PC-9 (cell line): ENCODE results near the gene MLH1. TPM values are rescaled to one million over a fixed set of nuclear protein-coding genes. Genes with fewer than 3 reads are reported as not detected.

Source experiments
- BruUV-seq: library from RNA; stranded (reverse); fragments of 400-500 nt; replicated peaks from 2 replicates; lab custom pipeline; 2021; lab: Mats Ljungman, UMichigan
- CTCF ChIA-PET: fragments of 300-600 bp; sonication (Branson Sonifier 250); formaldehyde crosslinking; loops from one replicate; lab custom pipeline; 2022; ENCODE audit warnings: antibody characterized with exemption; lab: Charles Lee
- POLR2A ChIA-PET: fragments of 300-600 bp; sonication (Branson Sonifier 250); formaldehyde crosslinking; loops from one replicate; lab custom pipeline; 2022; ENCODE audit warnings: antibody characterized with exemption; ENCODE audit not compliant: unreplicated experiment; lab: Charles Lee
- DNase-seq, 2 experiments: peaks; one replicate each; pipeline versions ENCODE4 v3.0.0 to v3.0.0-alpha.2; 2015 to 2022; ENCODE audit warnings: mixed read lengths in 1 of 2
- H2AFZ ChIP-seq: fragments of 200-600 bp; sonication (generic); 2 replicates; pipeline ENCODE4 v1.8.1; 2017; ENCODE audit warnings: antibody characterized with exemption
- H3F3A ChIP-seq: fragments of 200-600 bp; sonication (generic); 2 replicates; pipeline ENCODE4 v1.8.1; 2017; ENCODE audit warnings: antibody characterized with exemption, mild to moderate bottlenecking, low read depth; ENCODE audit not compliant: insufficient read depth
- H3K27ac ChIP-seq: fragments of 200-600 bp; sonication (generic); 2 replicates; pipeline ENCODE4 v1.6.1; 2016; ENCODE audit warnings: mixed run types
- H3K27me3 ChIP-seq: fragments of 200-600 bp; sonication (generic); 2 replicates; pipeline ENCODE4 v1.6.1; 2016; ENCODE audit warnings: low read depth, mixed run types; ENCODE audit not compliant: insufficient read depth
- H3K36me3 ChIP-seq: fragments of 200-600 bp; sonication (generic); 2 replicates; pipeline ENCODE4 v1.6.1; 2016; ENCODE audit warnings: low read depth, mixed run types
- H3K4me1 ChIP-seq: fragments of 200-600 bp; sonication (generic); replicated peaks from 2 replicates; pipeline ENCODE4 v1.6.1; 2016; ENCODE audit warnings: mixed run types; ENCODE audit not compliant: insufficient read depth
- H3K4me2 ChIP-seq: fragments of 200-600 bp; sonication (generic); 2 replicates; pipeline ENCODE4 v1.6.1; 2017; ENCODE audit warnings: mixed run types
- H3K4me3 ChIP-seq: fragments of 200-600 bp; sonication (generic); 2 replicates; pipeline ENCODE4 v1.6.1; 2016; ENCODE audit warnings: mixed run types
- H3K79me2 ChIP-seq: fragments of 200-600 bp; sonication (generic); 2 replicates; pipeline ENCODE4 v1.6.1; 2017; ENCODE audit warnings: low read depth, mixed run types
- H3K9me2 ChIP-seq: fragments of 200-600 bp; sonication (generic); 2 replicates; pipeline ENCODE4 v1.8.1; 2017; ENCODE audit warnings: mild to moderate bottlenecking; ENCODE audit not compliant: insufficient read depth
- H3K9me3 ChIP-seq: fragments of 200-600 bp; sonication (generic); 2 replicates; pipeline ENCODE4 v1.8.1; 2016; ENCODE audit warnings: low read depth; ENCODE audit not compliant: insufficient read depth
- H4K20me1 ChIP-seq: fragments of 200-600 bp; sonication (generic); 2 replicates; pipeline ENCODE4 v1.8.1; 2017; ENCODE audit not compliant: insufficient read depth
- EZH2 ChIP-seq: fragments of 200-600 bp; sonication (generic); IDR thresholded peaks from 2 replicates; pipeline ENCODE4 v1.8.0; 2017; ENCODE audit warnings: antibody characterized with exemption, low read depth
- intact Hi-C: fragments of 100-400 bp; cut with micrococcal nuclease; formaldehyde crosslinking; loops from one replicate; pipeline ENCODE4 v1.10.0; 2022; ENCODE audit not compliant: unreplicated experiment
- total RNA-seq: library from RNA; stranded (reverse); gene quantifications from 2 replicates; pipeline ENCODE4 v1.2.3, GENCODE V29; 2021
- TF ChIP-seq, protein P1 (sequence below): fragments of 200-600 bp; sonication (generic); conservative IDR thresholded peaks from 2 replicates; pipeline ENCODE4 v1.6.1; 2017; ENCODE audit warnings: mixed run types, antibody characterized with exemption, mild to moderate bottlenecking, moderate library complexity

The MLH1 gene
- total RNA-seq, 1 experiment from 2014 or later = 30.9 TPM

DNA sequence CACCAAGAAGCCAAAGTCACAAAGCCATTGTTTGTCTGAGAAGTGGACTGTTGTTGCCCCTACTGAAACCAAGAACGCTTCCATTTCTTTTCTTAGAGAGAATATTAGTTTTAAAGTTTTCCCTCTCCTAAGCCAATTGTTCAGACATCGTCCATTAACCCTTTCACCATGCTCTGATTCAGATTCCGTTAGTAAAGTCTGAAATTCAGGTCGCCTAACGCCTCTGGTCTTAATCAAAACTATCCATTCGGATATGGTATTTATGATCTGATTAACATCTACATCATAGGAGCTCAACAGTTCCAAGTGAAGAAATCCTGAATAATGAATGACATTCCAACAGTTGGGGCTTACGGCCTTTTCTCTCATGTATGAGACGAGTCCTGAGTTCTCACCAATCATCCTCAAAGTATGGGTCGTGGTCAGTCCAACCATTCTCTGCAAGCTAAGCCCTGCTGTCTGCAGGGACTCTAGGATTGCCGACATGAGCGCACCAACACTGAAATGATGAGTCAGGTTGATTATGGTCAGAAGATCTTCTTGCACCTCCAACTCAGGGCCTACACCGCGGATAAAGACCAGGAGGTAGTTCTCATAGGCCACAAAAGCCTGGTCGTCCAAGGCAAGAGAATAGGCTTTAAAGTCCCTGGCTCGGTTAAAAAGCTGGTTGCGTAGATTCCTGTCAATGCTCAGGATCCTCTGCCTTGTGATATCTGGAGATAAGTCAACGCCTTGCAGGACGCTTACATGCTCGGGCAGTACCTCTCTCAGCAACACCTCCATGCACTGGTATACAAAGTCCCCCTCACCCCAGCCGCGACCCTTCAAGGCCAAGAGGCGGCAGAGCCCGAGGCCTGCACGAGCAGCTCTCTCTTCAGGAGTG, 1.2 kb upstream of the MLH1 start:
- intact Hi-C loops = loop anchor here (5.0 kb wide), 2 partner anchors 230 to 1145 kb away; partner anchors contain the start of genes ACAA1 and MYD88
- Histone ChIP-seq H3K9me3 (no peaks in the 10 kb centered on the region), H3K9me2 (no peaks in the 10 kb centered on the region), H3K4me2 (peak overlapping the region; percentile 94), H2AFZ (peak overlapping the region; percentile 78), H3K27ac (peak overlapping the region; percentile 79), H3K79me2 (peaks cover 48% of the 10 kb centered on the region), H3K27me3 (no peaks in the 10 kb centered on the region), H4K20me1 (no peaks in the 10 kb centered on the region; the same call in none of the 2 replicates), H3K36me3 (0 out of 2 replicates have a peak, but pooled peaks cover 27% of the 10 kb centered on the region), H3K4me1 (peaks cover 28% of the 10 kb centered on the region), H3K4me3 (peak overlapping the region; percentile 83), H3F3A (no peaks in the 10 kb centered on the region; the same call in 1 of the 2 replicates)
- POLR2A ChIA-PET = interaction anchor here (0.5 to 0.7 kb wide), 3 partner anchors 32 to 1047 kb away, joined by 3 to 4 read pairs (median 3); partner anchors contain the start of gene DLEC1
- CTCF ChIA-PET = interaction anchor here (0.6 kb wide), 1 partner anchor 452 kb away, joined by 3 read pairs; no protein-coding TSS in a partner anchor
- peak in 1 of 2 experiments; percentile 42 for DNase-seq
- TF ChIP-seq, protein P1, sequence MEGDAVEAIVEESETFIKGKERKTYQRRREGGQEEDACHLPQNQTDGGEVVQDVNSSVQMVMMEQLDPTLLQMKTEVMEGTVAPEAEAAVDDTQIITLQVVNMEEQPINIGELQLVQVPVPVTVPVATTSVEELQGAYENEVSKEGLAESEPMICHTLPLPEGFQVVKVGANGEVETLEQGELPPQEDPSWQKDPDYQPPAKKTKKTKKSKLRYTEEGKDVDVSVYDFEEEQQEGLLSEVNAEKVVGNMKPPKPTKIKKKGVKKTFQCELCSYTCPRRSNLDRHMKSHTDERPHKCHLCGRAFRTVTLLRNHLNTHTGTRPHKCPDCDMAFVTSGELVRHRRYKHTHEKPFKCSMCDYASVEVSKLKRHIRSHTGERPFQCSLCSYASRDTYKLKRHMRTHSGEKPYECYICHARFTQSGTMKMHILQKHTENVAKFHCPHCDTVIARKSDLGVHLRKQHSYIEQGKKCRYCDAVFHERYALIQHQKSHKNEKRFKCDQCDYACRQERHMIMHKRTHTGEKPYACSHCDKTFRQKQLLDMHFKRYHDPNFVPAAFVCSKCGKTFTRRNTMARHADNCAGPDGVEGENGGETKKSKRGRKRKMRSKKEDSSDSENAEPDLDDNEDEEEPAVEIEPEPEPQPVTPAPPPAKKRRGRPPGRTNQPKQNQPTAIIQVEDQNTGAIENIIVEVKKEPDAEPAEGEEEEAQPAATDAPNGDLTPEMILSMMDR = no peak
- TF ChIP-seq EZH2 = no peak
- BruUV-seq = TSS peak; percentile 69

DNA sequence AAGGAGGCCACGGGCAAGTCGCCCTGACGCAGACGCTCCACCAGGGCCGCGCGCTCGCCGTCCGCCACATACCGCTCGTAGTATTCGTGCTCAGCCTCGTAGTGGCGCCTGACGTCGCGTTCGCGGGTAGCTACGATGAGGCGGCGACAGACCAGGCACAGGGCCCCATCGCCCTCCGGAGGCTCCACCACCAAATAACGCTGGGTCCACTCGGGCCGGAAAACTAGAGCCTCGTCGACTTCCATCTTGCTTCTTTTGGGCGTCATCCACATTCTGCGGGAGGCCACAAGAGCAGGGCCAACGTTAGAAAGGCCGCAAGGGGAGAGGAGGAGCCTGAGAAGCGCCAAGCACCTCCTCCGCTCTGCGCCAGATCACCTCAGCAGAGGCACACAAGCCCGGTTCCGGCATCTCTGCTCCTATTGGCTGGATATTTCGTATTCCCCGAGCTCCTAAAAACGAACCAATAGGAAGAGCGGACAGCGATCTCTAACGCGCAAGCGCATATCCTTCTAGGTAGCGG, 452 bp upstream of the MLH1 start, which contains the start of gene EPM2AIP1:
EPM2AIP1 (minus strand) TSS at position 326 of the 520 bp plus-strand sequence; CDS start at position 272, 54 bp downstream.
- peak in 1 of 2 experiments; percentile 100 for DNase-seq
- CTCF ChIA-PET = interaction anchor here (0.6 kb wide), 1 partner anchor 451 kb away, joined by 3 read pairs; no protein-coding TSS in a partner anchor
- H3K27ac ChIP-seq = peak within 1 kb of the TSS; percentile 79

More for the DNA sequence above, 452 bp upstream of the MLH1 start, which contains the start of gene EPM2AIP1:
- Histone ChIP-seq H3K9me2 (no peaks in the 10 kb centered on the region), H3F3A (no peaks in the 10 kb centered on the region; the same call in 1 of the 2 replicates), H3K9me3 (no peaks in the 10 kb centered on the region), H3K79me2 (peaks cover 48% of the 10 kb centered on the region), H3K4me1 (peaks cover 28% of the 10 kb centered on the region), H3K27me3 (no peaks in the 10 kb centered on the region), H2AFZ (peak within 1 kb of the TSS; percentile 82), H3K36me3 (0 out of 2 replicates have a peak, but pooled peaks cover 23% of the 10 kb centered on the region), H4K20me1 (no peaks in the 10 kb centered on the region; the same call in none of the 2 replicates), H3K4me3 (peak within 1 kb of the TSS; percentile 83), H3K4me2 (peak within 1 kb of the TSS; percentile 94)
- TF ChIP-seq, protein P1 = no peak
- TF ChIP-seq EZH2 = no peak
- intact Hi-C loops = loop anchor here (1.0 to 5.0 kb wide), 3 partner anchors 190 to 1144 kb away; partner anchors contain the start of genes ACAA1 and MYD88
- no TSS peak for BruUV-seq
- POLR2A ChIA-PET = interaction anchor here (0.5 to 0.7 kb wide), 5 partner anchors 31 to 1046 kb away, joined by 3 to 5 read pairs (median 3); partner anchors contain the start of gene DLEC1
